HG03439 (cell line): ENCODE measurements around the gene KCTD21.

Experiments
- ATAC-seq: cut with Tn5 transposase; IDR thresholded peaks from one replicate; pipeline ENCODE4 v1.9.1; 2021; ENCODE audit warnings: mild to moderate bottlenecking, moderate library complexity; ENCODE audit not compliant: unreplicated experiment

KCTD21 gene

DNA sequence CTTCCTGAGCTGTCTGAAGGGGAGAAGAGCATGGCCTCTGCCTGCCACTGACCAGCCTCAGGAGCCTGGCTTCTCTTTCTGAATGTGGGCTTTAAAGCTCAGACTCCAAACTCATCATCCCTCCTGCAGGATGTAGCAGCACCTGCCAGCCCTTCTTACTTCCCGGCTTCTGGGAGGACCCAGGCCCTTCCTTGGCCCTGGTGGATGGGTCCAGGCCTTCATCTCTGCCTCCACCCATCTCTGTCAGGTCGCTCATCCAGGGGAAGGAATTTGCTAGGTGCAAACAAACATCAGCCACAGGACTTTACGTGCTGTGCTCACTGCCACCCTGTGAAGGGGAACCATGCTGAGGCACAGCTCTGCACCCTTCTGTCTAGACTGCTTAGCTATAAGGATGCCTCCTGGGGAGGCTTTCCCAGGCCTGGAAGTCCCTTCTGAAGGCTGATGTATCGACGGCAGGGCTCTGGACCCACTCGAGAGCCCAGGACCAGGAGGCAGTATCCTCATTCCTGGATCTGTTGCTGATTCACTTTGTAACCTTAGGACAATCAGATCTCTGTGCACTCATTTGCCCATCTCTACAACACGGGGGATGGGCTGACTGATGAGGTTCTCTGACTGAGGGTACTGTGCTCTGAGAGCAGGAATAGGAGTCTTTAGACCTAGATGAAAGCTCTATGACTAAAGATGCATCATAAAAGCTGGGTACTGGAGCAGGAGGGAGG lies 31.2 kb upstream of the KCTD21 start:
- no peak for ATAC-seq

DNA sequence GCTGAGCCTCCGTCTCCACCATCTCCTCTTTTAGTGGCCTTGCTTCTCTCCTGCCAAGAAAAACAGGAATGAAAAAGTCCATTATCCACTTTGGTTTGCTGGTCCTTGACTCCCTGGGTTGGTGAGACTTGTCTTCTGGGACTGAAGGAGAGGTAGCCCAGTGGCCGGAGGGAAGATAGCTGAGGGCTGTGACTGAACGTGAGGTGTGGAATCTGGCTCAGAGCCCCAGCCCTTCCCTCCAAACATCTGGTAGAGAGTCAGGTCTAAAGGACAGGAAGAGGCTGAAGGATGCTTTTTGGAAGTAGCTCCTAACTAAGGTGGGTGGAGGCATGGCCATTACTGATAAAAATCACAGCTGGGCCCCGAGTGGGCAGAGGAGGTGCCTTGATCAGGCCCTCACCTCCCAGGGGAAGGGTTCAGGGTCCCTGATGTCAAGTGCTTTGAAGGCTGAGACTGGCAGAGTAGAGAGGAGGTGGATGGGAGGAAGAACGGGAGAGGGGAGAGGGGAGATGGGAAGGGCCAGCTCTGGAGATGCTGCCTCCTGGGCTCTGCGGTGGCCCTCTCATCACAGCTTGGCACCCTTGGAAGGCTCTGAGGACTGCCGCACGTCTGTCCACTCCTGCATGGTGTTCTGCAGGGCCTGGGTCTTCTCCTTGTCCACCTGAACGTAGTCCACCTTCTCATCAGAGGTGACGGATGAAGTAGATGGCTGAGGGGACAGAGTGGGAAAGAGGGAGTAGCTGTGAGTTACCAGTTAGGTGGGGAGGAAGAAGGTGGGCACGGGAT lies 30.5 kb upstream of the KCTD21 start:
- ATAC-seq, result no peak

DNA sequence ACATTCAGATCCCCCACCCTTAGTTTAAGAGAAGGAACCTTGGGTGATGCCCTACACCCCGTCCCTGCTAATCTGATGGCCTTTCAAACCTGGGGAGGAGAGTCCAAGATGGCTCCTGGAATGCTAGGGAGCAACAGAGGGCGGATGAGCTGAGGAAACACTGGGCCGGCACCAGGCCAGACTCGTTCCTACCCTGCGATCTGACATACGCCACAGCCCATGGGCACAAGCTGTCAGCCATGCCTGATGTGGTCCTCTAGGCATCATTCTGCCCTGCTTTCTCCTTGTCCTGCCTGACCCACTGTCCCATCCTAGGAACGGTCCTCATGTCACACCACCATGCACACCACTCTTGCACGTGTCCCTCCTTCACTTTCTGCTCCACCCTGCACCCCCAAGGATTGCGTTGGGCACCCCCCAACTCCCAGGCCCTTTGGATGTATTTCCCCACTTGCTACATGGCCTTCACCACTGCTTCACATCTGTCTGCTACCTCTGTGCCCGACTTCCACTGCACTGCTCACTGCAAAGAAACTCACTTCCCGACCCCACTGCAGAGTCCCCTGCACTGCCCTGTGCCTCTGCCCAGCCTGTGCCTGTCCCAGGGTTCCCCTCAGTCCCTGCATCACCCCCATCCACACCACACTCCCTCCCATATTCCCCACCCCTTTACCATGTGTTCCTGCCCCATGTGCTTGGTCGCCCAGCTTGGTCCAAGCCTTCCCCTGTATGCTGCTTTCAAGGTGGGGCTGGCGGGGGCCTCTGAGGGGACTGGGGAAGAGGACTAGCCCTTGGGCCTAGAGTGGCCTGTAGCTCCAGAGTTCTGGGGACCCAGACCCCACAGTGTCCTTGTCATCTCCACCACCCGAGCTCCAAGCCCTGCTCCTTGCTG lies 29.5 kb upstream of the KCTD21 start:
- ATAC-seq, result no peak

DNA sequence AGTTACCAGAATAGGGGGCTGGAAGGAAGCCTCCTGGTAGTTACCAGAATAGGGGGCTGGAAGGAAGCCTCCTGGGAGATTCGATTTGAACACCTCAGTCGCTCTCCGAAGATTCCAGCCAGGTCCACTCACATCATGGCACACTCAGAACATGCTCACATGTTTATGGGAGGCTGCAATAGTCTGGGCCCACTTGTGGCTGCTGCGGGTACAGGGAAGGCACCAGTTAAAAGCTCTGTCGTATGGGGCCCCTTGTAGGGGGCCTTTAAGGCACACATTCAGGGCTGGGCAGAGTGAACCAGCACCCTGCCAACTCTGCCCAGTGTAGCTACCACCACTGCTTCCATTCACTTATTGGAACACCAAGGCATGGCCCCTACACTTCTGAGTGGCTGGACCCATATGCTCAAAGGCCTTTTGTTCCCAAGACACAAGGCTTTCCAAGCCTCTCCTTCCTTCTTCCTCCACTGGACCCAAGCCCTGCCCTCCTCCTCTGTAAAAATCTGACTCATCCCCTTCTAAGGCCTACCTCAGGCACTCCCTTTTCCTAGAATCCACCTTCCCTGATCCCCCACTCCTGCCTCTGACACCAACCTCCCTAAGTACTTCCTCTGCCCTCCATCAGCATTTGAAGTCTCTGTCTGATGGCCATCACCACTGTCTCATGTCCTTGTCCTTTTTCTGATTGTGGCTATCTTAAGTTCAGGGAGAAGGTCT lies 28.3 kb upstream of the KCTD21 start:
- ATAC-seq, result no peak

DNA sequence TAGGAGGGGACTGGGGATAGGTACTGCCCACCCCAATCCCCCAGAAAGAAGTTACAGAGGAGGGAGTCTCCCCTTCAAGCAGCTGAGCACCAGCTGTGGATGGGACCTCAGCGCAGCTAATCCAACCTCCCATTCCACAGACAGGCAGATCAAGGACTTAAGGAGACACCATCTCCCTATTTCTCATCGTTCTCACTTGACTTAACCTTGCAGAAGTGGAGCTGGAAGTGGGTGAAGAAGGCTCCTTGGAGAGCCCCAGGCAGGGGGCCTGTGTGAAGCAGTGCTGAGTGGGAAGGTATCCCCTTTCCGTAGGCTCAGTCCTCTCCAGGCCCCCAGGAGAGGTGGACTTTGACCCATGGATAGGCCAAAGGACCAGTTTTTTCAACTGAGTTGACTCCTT lies 27.6 kb upstream of the KCTD21 start:
- ATAC-seq, result no peak

DNA sequence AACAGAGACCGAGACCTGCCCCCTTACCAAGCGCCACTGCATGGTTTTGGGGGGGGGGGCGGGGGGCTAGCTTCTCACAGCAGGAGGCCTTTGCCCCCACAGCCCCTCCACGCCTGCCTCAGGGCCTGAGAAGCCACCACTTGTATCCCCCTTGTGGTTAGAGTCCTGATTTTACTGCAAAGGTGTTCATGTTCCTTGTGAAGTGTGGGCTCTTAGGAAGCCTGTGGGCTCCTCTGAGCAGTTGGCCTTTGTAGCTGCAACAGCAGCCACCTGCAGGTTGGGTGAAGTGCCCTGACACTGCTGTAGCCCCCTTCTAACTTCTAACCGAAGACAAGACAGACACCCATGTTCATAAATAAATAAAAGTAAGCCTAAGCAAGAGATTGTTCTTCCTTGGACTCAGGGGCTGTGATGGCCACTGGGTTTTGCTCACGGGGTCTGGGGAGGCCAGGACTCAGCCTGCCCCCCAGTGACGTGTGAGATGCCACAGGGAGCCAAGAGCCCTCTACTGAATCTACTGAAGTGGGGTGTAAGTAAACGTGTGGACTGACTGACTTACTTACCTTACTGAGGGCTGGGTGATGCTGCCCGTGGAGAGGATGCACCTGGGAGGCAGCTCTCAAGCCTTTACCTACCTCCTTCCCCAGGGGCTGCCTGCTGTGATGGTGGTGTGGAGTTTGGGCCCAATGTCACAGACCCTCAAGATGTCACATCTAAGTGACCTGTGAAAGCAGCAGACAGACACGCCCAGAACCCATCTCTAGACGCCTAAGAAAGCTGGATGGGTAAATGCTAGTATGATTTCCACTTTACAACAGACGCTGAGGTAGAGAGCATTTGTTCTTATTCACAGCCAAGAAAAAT lies 26.1 kb upstream of the KCTD21 start:
- no peak for ATAC-seq

DNA sequence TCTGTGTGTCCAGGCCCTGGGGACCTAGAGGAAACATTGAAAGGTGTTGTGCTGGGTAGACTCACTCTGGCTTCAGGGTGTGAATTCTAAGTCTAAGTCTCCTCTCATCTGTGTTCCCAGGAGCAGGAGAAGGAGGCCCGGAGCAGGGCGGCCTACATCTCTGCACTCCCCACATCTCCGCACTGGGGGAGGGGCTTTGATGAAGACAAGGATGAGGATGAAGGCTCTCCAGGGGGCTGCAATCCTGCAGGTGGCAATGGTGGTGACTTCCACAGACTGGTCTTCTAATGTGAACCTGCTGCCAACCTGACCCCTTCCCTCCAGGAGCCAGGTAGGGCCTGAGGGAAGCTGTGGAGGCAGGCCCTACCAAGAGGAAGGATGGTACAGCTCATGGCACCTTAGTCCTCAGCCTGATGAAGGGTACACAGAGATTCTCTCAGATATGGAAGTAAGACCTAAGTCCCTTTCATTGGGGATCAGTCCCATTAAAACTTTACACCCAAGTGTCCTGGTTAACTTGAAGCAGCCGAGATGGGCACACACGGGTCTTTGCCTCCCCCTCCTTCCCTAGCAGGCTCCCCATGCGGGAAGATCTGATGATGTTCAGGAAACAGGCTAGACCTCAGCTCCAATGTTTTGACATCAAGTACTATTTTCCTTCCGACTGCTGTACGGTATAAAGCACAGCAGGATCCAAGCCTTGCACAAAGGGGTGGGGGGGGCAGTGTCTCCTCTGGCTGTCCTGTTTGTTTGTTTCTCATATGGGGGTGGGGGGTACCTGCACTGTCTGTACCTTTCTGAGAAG lies 25.3 kb upstream of the KCTD21 start:
- no peak for ATAC-seq

DNA sequence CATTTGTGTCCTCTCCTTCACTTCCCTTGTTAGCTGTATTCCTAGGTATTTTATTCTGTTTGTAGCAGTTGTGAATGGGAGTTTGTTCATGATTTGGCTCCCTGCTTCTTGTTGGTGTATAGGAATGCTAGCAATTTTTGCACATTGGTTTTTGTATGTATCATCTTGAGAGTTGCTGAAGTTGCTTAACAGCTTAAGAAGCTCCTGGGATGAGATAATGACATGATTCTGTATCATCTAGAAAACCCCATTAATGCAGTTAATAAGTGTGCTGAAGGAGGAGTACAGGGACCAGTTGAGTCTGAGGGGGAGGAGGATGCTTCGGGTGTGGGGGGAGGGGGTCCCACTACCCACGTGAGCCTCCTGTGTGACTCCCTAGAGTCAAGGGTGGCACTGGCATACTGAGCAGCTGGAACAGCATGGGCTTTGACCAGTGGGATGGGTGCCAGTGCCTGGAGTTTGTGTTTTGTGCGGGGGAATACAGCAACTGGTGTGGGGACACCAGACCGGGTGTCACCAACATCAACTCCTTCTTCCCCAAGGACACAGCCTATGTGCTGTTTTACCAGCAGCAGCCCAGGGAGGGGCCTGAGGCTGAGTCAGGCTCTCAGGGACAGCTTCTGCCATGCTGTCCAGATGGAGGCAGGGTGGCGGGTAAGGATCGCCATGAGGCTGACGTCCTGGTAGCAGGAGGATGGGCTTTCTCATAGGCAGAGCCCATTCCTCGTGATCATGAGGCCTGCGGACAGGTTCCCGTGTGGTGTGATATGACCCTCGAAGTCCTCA lies 24.4 kb upstream of the KCTD21 start:
- no peak for ATAC-seq

DNA sequence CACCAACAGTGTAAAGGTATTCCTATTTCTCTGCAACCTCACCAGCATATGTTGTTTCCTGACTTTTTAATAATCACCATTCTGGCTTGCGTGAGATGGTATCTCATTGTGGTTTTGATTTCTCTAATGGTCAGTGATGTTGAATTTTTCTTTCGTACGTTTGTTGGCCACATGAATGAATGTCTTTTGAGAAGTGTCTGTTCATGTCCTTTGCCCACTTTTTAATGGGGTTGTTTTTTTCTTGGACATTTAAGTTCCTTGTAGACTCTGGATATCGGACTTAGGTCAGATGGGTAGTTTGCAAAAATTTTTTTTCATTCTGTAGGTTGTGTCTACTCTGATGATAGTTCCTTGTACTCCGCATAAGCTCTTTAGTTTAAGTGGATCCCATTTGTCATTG lies 23.1 kb upstream of the KCTD21 start:
- no peak for ATAC-seq

DNA sequence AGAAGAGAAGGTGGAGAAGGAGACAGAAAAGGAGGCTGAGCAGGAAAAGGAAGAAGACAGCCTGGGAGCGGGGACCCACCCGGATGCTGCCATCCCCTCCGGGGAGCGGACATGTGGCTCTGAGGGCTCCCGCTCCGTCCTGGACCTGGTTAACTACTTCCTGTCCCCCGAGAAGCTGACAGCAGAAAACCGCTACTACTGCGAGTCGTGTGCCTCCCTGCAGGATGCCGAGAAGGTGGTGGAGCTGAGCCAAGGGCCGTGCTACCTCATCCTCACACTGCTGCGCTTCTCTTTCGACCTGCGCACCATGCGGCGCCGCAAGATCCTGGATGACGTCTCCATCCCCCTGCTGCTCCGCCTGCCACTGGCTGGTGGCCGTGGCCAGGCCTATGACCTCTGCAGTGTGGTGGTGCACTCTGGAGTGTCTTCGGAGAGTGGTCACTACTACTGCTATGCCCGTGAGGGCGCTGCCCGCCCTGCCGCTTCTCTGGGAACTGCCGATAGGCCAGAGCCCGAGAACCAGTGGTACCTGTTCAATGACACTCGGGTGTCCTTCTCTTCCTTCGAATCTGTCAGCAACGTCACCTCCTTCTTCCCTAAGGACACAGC lies 21.7 kb upstream of the KCTD21 start:
- no peak for ATAC-seq

DNA sequence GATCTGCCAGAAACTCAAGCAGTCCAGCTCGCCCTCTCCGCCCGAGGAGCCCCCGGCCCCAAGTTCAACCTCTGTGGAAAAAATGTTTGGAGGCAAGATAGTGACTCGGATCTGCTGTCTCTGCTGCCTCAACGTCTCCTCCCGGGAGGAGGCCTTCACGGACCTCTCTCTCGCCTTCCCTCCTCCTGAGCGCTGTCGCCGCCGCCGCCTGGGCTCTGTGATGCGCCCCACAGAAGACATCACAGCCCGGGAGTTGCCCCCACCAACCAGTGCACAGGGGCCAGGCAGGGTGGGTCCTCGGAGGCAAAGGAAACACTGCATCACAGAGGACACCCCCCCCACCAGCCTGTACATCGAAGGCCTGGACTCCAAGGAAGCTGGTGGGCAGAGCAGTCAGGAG lies 21.1 kb upstream of the KCTD21 start:
- ATAC-seq, result no peak

DNA sequence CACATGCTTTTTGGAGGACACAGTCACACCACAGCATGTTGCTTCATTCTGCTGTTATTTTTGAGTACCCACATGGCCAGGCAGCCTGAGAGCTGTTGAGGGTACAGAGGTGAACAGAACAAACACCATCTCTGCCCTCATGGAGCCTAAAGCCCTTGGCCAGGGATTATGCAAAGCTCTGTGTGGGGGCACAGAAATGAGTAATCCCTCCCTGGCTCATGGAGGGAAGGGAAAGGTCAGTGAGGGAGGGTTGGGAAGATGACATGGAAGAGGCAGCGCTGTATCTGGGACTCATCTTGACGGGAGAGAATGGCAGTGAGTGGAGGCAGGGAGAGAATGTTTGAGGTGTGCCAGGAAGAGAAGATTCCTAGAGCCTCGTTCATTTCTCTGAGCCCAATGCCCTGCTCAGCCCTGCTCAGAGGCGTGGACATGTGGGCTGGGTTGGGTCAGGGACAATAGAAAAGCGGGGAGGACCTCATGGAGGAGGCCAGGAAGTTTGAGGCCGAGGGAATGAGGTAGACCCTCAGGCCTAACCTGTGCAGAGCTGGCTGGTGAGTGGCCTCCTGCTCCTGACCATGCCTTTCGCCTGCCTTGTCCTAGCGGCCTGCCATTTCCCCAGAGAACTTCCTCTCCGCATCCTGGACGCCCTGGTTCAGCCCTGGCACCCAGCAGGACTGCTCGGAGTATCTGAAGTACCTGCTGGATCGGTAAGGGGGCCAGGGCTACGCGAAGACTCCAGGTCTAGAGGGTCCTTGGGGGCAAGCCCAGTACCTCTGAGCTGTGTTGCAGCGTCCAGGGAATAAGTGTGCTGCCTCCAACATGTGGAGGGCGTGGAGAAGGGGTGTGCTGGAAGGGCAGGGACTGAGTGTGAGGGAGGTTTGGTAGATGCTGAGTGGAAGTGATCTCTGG lies 20.1 kb upstream of the KCTD21 start:
- no peak for ATAC-seq

DNA sequence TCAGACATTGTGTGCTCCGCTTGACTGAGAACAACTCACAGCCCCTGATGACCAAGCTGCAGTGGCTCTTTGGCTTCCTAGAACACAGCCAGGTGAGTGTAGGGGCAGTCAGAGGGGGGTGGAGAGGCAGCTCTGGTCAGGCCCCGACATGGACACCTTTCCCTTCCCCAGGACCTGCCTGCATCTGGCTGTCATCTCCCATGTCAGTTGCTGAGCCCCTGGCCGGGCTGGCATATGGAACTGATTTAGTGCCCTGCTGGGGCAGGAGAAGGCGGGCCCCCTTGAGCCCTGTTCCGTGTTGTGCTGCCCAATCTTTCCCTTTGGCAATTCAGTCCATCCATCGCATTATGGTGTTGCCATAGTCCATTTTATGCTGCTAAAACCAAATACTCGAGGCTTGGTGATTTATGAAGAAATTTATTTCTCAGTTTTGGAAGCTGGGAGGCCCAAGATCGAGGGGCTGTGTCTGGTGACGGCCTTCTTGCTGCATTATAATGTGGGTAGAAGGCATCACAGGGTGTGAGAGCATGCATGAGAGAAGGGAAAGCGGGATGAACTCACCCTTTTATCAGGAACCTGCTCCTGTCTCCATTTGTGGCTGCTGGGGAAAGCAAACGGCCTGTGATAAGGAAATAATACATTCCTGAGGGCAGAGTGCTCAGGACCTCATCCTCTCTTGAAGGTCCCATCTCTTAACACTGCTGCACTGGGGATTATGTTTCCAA lies 19.3 kb upstream of the KCTD21 start:
- ATAC-seq, result no peak

DNA sequence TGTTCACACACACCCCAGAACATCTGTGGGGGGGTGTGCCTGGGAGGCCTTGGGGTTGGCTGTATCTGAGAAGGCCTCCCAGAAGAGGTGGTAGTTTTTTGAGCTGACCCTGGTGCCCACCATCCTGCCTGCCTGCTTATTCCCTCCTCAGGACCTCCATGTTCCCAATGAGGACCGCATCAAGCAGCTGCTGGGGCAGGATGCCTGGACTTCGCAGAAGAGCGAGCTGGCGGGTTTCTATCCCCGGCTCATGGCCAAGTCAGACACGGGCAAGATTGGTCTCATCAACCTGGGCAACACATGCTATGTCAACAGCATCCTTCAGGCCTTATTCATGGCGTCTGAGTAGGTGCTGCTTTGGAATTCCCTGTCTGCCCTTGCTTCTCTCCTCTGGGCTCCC lies 17.3 kb upstream of the KCTD21 start:
- no peak for ATAC-seq

DNA sequence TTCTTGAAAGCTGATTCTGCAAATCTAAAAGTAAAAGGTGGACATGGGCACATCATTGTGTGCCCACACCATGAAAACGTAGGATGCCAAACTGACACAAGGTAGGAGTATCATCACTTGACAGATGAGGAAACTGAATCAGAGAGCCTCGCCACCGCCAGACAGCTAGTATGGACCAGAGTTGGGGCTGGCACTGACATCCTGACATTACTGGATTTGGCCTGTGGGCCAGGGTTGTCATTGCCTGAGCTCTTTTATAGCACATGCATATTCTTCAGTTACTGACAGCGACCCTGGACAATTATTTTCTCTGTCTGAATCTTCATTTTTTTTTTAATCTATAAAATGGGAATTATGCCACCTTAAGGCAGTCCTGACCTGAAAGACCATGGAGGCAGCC lies 16.8 kb upstream of the KCTD21 start:
- no peak for ATAC-seq

DNA sequence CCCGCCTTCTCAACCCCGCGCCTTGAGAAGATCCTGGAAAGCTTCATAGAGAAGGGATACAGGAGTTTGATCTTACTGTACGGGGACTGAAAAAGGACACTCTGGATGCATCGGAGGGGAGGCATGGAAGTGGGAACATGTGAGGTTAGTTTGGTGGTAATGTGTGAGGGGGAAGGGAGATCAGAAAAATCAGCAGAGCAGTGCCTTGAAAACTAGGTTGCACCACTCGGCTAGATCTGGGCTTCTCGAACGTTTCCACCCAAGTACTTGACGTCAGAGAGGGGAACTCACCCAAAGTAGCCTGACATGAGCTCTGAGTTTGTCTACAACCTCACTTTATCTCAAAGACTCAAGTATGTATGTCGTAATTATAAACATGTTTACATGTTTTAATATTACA lies 14.8 kb upstream of the KCTD21 start:
- no peak for ATAC-seq
